Keratinocyte (primary cell): ENCODE data around the gene RAB12. TPM values are rescaled to one million over a fixed set of nuclear protein-coding genes. Genes with fewer than 3 reads are reported as not detected.
A peak's percentile ranks its signal among the peaks of the same experiment; 100 is the strongest.
"Not testable (repeated sequence)": the region's sequence is repeated elsewhere in the genome, so short reads cannot be mapped to it uniquely, and the experiment has no call there.

Experiments used
- DNase-seq: peaks from one replicate; pipeline ENCODE4 v3.0.0-alpha.2; 2011; ENCODE audit warnings: low read depth, missing footprints, low spot score
- FAIRE-seq: peaks from 2 replicates; lab custom pipeline; 2011; peaks lifted over from hg19 to GRCh38; lab: Jason Lieb, UNC
- H2AFZ ChIP-seq: 2 replicates; pipeline ENCODE4 v1.6.0; 2012; ENCODE audit warnings: low read length, control low read depth, inconsistent platforms; ENCODE audit not compliant: control insufficient read depth
- H3K27ac ChIP-seq: 2 replicates; pipeline ENCODE4 v1.5.1; 2011; ENCODE audit warnings: low read length; ENCODE audit not compliant: control insufficient read depth, insufficient read depth
- H3K27me3 ChIP-seq: 3 replicates; pipeline ENCODE4 v1.6.0; 2011; ENCODE audit warnings: low read length; ENCODE audit not compliant: control insufficient read depth, insufficient read depth; ENCODE audit errors: extremely low read depth
- H3K36me3 ChIP-seq, 2 experiments: 2 replicates in 1 of 2; 3 replicates in 1 of 2; pipeline ENCODE4 v1.5.1; 2011; ENCODE audit warnings: low read length in 2 of 2, mild to moderate bottlenecking in 1 of 2; ENCODE audit not compliant: control insufficient read depth in 2 of 2, insufficient read depth in 2 of 2; ENCODE audit errors: extremely low read depth in 1 of 2
- H3K4me1 ChIP-seq: 3 replicates; pipeline ENCODE4 v1.5.1; 2011; ENCODE audit warnings: low read length; ENCODE audit not compliant: control insufficient read depth, insufficient read depth; ENCODE audit errors: extremely low read depth
- H3K4me2 ChIP-seq: 3 replicates; pipeline ENCODE4 v1.6.0; 2011; ENCODE audit warnings: low read depth, low read length; ENCODE audit not compliant: control insufficient read depth, insufficient read depth; ENCODE audit errors: extremely low read depth
- H3K4me3 ChIP-seq, 3 experiments: fragments of 200-600 bp in 1 of 3; sonication (generic) in 1 of 3; 2 replicates in 2 of 3; 3 replicates in 1 of 3; pipeline ENCODE4 v1.5.1; 2011 to 2016; ENCODE audit warnings: low read length in 3 of 3, mild to moderate bottlenecking in 3 of 3, control low read depth in 2 of 3, inconsistent platforms in 1 of 3, low read depth in 1 of 3, mixed read lengths in 1 of 3, mixed run types in 1 of 3, moderate library complexity in 1 of 3; ENCODE audit not compliant: control insufficient read depth in 2 of 3, insufficient read depth in 2 of 3; ENCODE audit errors: extremely low read depth in 1 of 3
- H3K79me2 ChIP-seq: 2 replicates; pipeline ENCODE4 v1.6.0; 2012; ENCODE audit warnings: low read length; ENCODE audit not compliant: control insufficient read depth, insufficient read depth
- H3K9ac ChIP-seq: 3 replicates; pipeline ENCODE4 v1.6.0; 2011; ENCODE audit warnings: low read length; ENCODE audit not compliant: control insufficient read depth, insufficient read depth; ENCODE audit errors: extremely low read depth
- H3K9me1 ChIP-seq: 3 replicates; pipeline ENCODE4 v1.6.0; 2011; ENCODE audit warnings: low read length; ENCODE audit not compliant: control insufficient read depth, insufficient read depth; ENCODE audit errors: extremely low read depth
- H3K9me3 ChIP-seq: 2 replicates; pipeline ENCODE4 v1.5.1; 2012; ENCODE audit warnings: low read depth, low read length; ENCODE audit not compliant: control insufficient read depth
- H4K20me1 ChIP-seq: 3 replicates; pipeline ENCODE4 v1.6.0; 2011; ENCODE audit warnings: low read length; ENCODE audit not compliant: control insufficient read depth, insufficient read depth; ENCODE audit errors: extremely low read depth
- EZH2 ChIP-seq: IDR thresholded peaks from one replicate; pipeline ENCODE4 v1.6.1; 2012; ENCODE audit warnings: inconsistent platforms, mild to moderate bottlenecking, low read length, moderate library complexity
- dilution Hi-C: fragments of 300-500 bp; cut with MboI; formaldehyde crosslinking; loops from one replicate; pipeline ENCODE4 v1.7.0; 2020; ENCODE audit warnings: low sequenced_read_pairs; ENCODE audit not compliant: extremely low pct_ligation_motif_present
- polyA plus RNA-seq, 5 experiments: library from polyadenylated mRNA; depleted of rRNA in 3 of 5; stranded (reverse) in 3 of 5; stranded (forward) in 1 of 5; unstranded in 1 of 5; fragments of >200 nt; gene quantifications; 1 replicate in 1 of 5; 2 replicates in 3 of 5; 3 replicates in 1 of 5; pipeline versions ENCODE4 v1.2.1 to v1.2.3, GENCODE V29; 2011 to 2012; ENCODE audit warnings: missing spikeins in 2 of 5, low read depth in 1 of 5, low replicate concordance in 1 of 5
- TF ChIP-seq, protein P1 (sequence below), 3 experiments: IDR thresholded peaks in 1 of 3; conservative IDR thresholded peaks in 1 of 3; optimal IDR thresholded peaks in 1 of 3; 2 replicates in 2 of 3; 3 replicates in 1 of 3; pipeline versions ENCODE3 to v1.5.1; 2011; ENCODE audit warnings: low read length in 3 of 3, mild to moderate bottlenecking in 3 of 3, moderate library complexity in 2 of 3, control low read depth in 1 of 3, inconsistent platforms in 1 of 3; ENCODE audit not compliant: insufficient read depth in 2 of 3; ENCODE audit errors: extremely low read depth in 1 of 3

The RAB12 gene
- polyA plus RNA-seq, 1 donor (not counting 4 experiments of a cell fraction or from before 2014, with no cell fraction given) = 46.4 TPM

DNA sequence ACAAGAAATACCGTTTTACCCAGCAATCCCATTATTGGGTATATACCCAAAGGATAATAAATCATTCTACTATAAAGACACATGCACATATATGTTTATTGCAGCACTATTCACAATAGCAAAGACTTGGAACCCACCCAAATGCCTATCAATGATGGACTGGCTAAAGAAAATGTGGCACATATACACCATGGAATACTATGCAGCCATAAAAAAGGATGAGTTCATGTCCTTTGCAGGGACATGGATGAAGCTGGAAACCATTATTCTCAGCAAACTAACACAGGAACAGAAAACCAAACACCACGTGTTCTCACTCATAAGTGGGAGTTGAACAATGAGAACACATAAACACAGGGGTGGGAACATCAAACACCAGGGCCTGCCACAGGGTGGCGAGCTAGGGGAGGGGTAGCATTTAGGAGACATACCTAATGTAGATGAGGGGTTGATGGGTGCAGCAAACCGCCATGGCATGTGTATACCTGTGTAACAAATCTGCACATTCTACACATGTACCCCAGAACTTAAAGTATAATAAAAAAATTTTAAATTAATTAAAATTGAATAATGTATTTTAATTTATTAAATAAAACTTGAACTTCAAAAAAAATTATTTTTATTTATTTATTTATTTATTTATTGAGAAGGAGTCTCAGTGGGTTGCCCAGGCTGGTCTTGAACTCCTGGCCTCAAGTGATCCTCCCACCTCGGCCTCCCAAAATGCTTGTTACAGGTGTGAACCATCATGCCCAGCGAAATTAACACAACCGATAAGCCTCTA is 42.4 kb downstream of the RAB12 start:
- H3K4me3 ChIP-seq, FAIRE-seq, H3K79me2 ChIP-seq, H2AFZ ChIP-seq, H3K27ac ChIP-seq, H3K36me3 ChIP-seq, H3K27me3 ChIP-seq, DNase-seq, H3K4me1 ChIP-seq, H3K4me2 ChIP-seq, H3K9ac ChIP-seq, H4K20me1 ChIP-seq, H3K9me3 ChIP-seq, dilution Hi-C loops, H3K9me1 ChIP-seq: not testable (repeated sequence)
- TF ChIP-seq, protein P1, sequence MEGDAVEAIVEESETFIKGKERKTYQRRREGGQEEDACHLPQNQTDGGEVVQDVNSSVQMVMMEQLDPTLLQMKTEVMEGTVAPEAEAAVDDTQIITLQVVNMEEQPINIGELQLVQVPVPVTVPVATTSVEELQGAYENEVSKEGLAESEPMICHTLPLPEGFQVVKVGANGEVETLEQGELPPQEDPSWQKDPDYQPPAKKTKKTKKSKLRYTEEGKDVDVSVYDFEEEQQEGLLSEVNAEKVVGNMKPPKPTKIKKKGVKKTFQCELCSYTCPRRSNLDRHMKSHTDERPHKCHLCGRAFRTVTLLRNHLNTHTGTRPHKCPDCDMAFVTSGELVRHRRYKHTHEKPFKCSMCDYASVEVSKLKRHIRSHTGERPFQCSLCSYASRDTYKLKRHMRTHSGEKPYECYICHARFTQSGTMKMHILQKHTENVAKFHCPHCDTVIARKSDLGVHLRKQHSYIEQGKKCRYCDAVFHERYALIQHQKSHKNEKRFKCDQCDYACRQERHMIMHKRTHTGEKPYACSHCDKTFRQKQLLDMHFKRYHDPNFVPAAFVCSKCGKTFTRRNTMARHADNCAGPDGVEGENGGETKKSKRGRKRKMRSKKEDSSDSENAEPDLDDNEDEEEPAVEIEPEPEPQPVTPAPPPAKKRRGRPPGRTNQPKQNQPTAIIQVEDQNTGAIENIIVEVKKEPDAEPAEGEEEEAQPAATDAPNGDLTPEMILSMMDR (optimal IDR thresholded peaks at IDR 0.05 in 1 of 3, IDR thresholded peaks at IDR 0.05 in 1 of 3, conservative IDR thresholded peaks at IDR 0.05 in 1 of 3; ENCODE audit: extremely low read depth in 1 of 3, insufficient read depth in 2 of 3, low read length in 3 of 3) = peak in 1 of 3 experiments; percentile 1

DNA sequence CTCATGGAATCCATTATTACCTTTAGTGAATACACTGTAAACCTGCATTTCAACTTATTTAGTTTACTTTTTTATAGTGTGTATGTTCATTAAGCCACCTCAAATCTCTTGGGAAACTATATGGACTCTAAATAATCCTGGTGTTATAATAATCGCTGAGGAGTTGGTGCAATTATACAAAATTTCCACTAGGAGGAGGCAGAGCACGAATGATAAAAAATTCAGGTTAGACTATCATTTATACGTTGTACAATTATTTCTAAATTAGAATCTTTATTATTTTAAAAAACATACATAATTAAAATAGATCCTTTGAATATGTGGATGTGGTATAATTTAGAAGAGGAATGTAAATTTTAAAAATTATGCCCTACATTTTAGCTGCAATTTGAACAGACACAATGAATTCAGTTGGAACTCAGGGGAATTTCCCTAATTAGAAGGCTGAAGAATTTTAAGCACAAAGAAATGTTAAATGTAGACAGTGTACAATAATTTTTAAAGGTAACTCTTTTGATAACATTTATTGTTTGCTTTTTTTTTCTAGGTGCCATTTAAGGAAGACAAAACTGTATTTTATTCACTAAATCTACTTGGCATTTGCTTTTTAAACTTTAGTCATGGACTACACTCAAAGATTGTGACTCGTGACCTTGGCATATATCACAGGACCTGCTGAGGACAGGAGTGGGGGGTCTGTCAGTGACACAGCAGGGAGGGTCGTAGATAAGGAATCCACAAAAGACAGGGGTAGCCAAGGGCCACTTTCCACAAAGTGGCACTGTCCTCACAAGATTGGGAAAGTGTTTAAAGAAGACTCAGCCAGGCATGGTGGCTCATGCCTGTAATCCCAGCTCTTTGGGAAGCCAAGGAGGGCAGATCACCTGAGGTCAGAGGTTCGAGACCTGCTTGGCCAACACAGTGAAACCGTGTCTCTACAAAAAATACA is 45.5 kb downstream of the RAB12 start:
- no peak for DNase-seq

More for the DNA sequence above, 45.5 kb downstream of the RAB12 start:
- FAIRE-seq = no peak
- no peak overlapping the region for H3K9ac ChIP-seq
- H4K20me1 ChIP-seq = no peaks in the 10 kb centered on the region
- H3K4me2 ChIP-seq = no peak overlapping the region
- H3K27ac ChIP-seq = no peak overlapping the region
- no peak overlapping the region for H3K4me3 ChIP-seq
- TF ChIP-seq, protein P1 (optimal IDR thresholded peaks at IDR 0.05 in 1 of 3, IDR thresholded peaks at IDR 0.05 in 1 of 3, conservative IDR thresholded peaks at IDR 0.05 in 1 of 3; ENCODE audit: extremely low read depth in 1 of 3, insufficient read depth in 2 of 3, low read length in 3 of 3) = peak; percentile 39 to 59 (median 46)
- no peak for TF ChIP-seq EZH2
- dilution Hi-C loops = no loop called here
- H3K9me3 ChIP-seq = no peaks in the 10 kb centered on the region
- no peaks in the 10 kb centered on the region for H3K27me3 ChIP-seq
- no peaks in the 10 kb centered on the region for H3K36me3 ChIP-seq
- no peaks in the 10 kb centered on the region for H3K9me1 ChIP-seq
- H2AFZ ChIP-seq = no peak overlapping the region
- no peaks in the 10 kb centered on the region for H3K79me2 ChIP-seq
- H3K4me1 ChIP-seq = peaks cover 4% of the 10 kb centered on the region
